ENCODE results near the gene TEAD4. TPM values are rescaled to one million over a fixed set of nuclear protein-coding genes. Genes with fewer than 3 reads are reported as not detected.

The TEAD4 gene
- total and polyA plus RNA-seq, 2 donors (not counting 1 experiment from before 2014, with no cell fraction given), result not detected

GRCh38 chr12:2967651-2968050, 8.5 kb downstream of the TEAD4 start:
- no peaks in the 10 kb centered on the region for H3K4me1 ChIP-seq (ENCODE audit: control insufficient read depth in 2 of 2, insufficient read depth in 2 of 2, low read length in 2 of 2)
- no peaks in the 10 kb centered on the region for H3K36me3 ChIP-seq (replicated peaks in 1 of 2; ENCODE audit: control extremely low read depth in 1 of 2, control insufficient read depth in 1 of 2, extremely low read depth in 1 of 2, insufficient read depth in 2 of 2, low read length in 1 of 2)
- H3K79me2 ChIP-seq (ENCODE audit: control insufficient read depth, insufficient read depth, low read length), result no peaks in the 10 kb centered on the region
- no peaks in the 10 kb centered on the region for H3K9me3 ChIP-seq (ENCODE audit: control extremely low read depth in 1 of 3, control insufficient read depth in 2 of 3, insufficient read depth in 1 of 3, low read length in 2 of 3)
- no peak overlapping the region for H2AFZ ChIP-seq (ENCODE audit: insufficient read depth, low read depth, low read length, poor library complexity, severe bottlenecking)
- H3K27ac ChIP-seq (ENCODE audit: low read length in 2 of 2), result no peak overlapping the region
- no peak overlapping the region for H3K4me2 ChIP-seq (replicated peaks; ENCODE audit: low read depth, low read length, poor library complexity, severe bottlenecking)
- H4K20me1 ChIP-seq (ENCODE audit: control insufficient read depth, insufficient read depth, low read length, poor library complexity, severe bottlenecking), result no peaks in the 10 kb centered on the region
- no peak overlapping the region for H3K27ac Mint-ChIP-seq
- no peak for DNase-seq
- intact Hi-C loops (cut with micrococcal nuclease), result no loop called here
- H3K4me3 ChIP-seq (ENCODE audit: control extremely low read depth in 1 of 5, extremely low read depth in 1 of 5, insufficient read depth in 1 of 5, low read depth in 2 of 5, low read length in 4 of 5), result no peak overlapping the region
- CTCF ChIA-PET, result no interaction called here
- peaks cover 16% of the 10 kb centered on the region for H3K27me3 Mint-ChIP-seq
- ATAC-seq (ENCODE audit: low read depth), result no peak
- H3K4me3 Mint-ChIP-seq, result no peak overlapping the region
- TF ChIP-seq EZH2 (IDR thresholded peaks at IDR 0.05; ENCODE audit: borderline replicate concordance, insufficient read depth, low read depth, low read length, poor library complexity, severe bottlenecking), result no peak
- TF ChIP-seq, protein P1, sequence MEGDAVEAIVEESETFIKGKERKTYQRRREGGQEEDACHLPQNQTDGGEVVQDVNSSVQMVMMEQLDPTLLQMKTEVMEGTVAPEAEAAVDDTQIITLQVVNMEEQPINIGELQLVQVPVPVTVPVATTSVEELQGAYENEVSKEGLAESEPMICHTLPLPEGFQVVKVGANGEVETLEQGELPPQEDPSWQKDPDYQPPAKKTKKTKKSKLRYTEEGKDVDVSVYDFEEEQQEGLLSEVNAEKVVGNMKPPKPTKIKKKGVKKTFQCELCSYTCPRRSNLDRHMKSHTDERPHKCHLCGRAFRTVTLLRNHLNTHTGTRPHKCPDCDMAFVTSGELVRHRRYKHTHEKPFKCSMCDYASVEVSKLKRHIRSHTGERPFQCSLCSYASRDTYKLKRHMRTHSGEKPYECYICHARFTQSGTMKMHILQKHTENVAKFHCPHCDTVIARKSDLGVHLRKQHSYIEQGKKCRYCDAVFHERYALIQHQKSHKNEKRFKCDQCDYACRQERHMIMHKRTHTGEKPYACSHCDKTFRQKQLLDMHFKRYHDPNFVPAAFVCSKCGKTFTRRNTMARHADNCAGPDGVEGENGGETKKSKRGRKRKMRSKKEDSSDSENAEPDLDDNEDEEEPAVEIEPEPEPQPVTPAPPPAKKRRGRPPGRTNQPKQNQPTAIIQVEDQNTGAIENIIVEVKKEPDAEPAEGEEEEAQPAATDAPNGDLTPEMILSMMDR (IDR thresholded peaks at IDR 0.05), result no peak
- WGBS (ENCODE audit: insufficient coverage), result no CpG with 5 or more reads among the region's 2 CpGs
- H3K9me3 Mint-ChIP-seq (ENCODE audit: insufficient read depth), result no peaks in the 10 kb centered on the region
- H3K4me1 Mint-ChIP-seq, result no peaks in the 10 kb centered on the region
- no peak overlapping the region for H3K9ac ChIP-seq (ENCODE audit: low read length)
- POLR2A ChIA-PET, result no interaction called here
- peaks cover 0 to 12% (median 0%) of the 10 kb centered on the region in 4 experiments for H3K27me3 ChIP-seq (replicated peaks in 1 of 4; ENCODE audit: control extremely low read depth in 1 of 4, control insufficient read depth in 3 of 4, insufficient read depth in 4 of 4, low read length in 3 of 4)

DNA sequence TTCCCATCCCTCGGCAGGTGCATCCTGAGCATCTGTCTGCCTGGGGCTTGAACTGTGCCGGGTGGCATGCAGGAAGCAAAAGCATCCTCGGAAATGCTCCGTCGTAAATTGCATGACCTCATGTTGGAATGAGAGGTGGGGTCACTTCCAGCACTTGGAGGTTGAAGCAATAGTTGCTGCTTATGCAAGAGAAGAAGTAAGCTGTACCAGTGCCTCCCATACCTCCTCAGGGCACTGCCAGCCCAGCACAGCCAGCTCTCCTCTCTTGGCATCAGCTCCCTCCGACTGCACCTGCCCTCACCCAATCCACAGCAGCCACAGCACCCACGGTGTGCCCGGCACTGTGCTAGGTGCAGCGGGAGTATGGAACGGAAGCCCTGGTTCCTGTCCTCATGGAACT, 11.5 kb downstream of the TEAD4 start:
- 85% methylated on average over 9 of the region's 10 CpGs for WGBS (ENCODE audit: insufficient coverage)
- intact Hi-C loops (cut with micrococcal nuclease), result no loop called here
- no peak overlapping the region for H3K4me3 ChIP-seq (ENCODE audit: control extremely low read depth in 1 of 5, extremely low read depth in 1 of 5, insufficient read depth in 1 of 5, low read depth in 2 of 5, low read length in 4 of 5)
- no peaks in the 10 kb centered on the region for H3K27me3 ChIP-seq (replicated peaks in 1 of 4; ENCODE audit: control extremely low read depth in 1 of 4, control insufficient read depth in 3 of 4, insufficient read depth in 4 of 4, low read length in 3 of 4)
- no peaks in the 10 kb centered on the region for H3K4me1 ChIP-seq (ENCODE audit: control insufficient read depth in 2 of 2, insufficient read depth in 2 of 2, low read length in 2 of 2)
- no peak overlapping the region for H3K27ac ChIP-seq (ENCODE audit: low read length in 2 of 2)
- ChIA-PET POLR2A (no interaction called here), CTCF (no interaction called here)
- Mint-ChIP-seq H3K4me3 (no peak overlapping the region), H3K4me1 (no peaks in the 10 kb centered on the region), H3K9me3 (ENCODE audit: insufficient read depth) (no peaks in the 10 kb centered on the region), H3K27me3 (peaks cover 8% of the 10 kb centered on the region), H3K27ac (no peak overlapping the region)
- TF ChIP-seq, protein P1 (IDR thresholded peaks at IDR 0.05), result no peak
- no peak for TF ChIP-seq EZH2 (IDR thresholded peaks at IDR 0.05; ENCODE audit: borderline replicate concordance, insufficient read depth, low read depth, low read length, poor library complexity, severe bottlenecking)
- no peak overlapping the region for H3K4me2 ChIP-seq (replicated peaks; ENCODE audit: low read depth, low read length, poor library complexity, severe bottlenecking)
- no peak for DNase-seq
- no peaks in the 10 kb centered on the region for H3K79me2 ChIP-seq (ENCODE audit: control insufficient read depth, insufficient read depth, low read length)
- H3K9me3 ChIP-seq (ENCODE audit: control extremely low read depth in 1 of 3, control insufficient read depth in 2 of 3, insufficient read depth in 1 of 3, low read length in 2 of 3), result no peaks in the 10 kb centered on the region
- H4K20me1 ChIP-seq (ENCODE audit: control insufficient read depth, insufficient read depth, low read length, poor library complexity, severe bottlenecking), result no peaks in the 10 kb centered on the region
- no peaks in the 10 kb centered on the region for H3K36me3 ChIP-seq (replicated peaks in 1 of 2; ENCODE audit: control extremely low read depth in 1 of 2, control insufficient read depth in 1 of 2, extremely low read depth in 1 of 2, insufficient read depth in 2 of 2, low read length in 1 of 2)
- H2AFZ ChIP-seq (ENCODE audit: insufficient read depth, low read depth, low read length, poor library complexity, severe bottlenecking), result no peak overlapping the region
- H3K9ac ChIP-seq (ENCODE audit: low read length), result no peak overlapping the region
- ATAC-seq (ENCODE audit: low read depth), result no peak

All from B cell (primary cell).